ENCODE measurements around the gene PLEKHM2.

The PLEKHM2 gene

DNA sequence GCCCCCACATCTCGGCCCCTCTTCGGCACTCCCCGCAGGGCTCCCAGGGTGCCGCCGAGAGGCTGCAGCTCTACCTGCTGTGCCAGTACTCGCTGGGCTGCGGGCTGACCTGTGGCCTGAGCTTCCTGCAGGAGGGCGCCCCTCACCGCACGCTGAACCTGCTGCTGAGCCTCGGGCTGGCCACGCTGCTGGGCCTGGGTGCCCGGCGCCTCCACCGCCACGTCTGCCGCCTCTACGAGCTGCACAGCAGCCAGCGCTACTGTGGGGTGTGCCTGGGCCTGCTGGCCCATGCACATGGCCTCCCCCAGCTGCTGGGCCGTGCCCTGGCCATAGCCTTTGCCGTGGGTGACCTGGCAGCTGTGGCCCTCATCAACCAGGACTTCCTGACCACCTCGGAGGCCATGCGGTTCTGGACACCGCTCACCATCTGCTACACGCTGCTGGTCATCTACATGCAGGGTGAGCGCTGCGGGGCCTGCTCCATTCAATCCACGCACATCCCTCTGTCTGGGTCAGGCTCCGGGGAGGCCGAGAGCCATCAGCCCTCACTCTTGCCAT, 60.1 kb downstream of the PLEKHM2 start:
- peaks cover 17% of the 10 kb centered on the region for H3K4me1 ChIP-seq
- H3K4me2 ChIP-seq, result peak overlapping the region; percentile 59
- H3K9me3 ChIP-seq, result no peaks in the 10 kb centered on the region
- H3K9ac ChIP-seq, result no peak overlapping the region
- no peaks in the 10 kb centered on the region for H4K20me1 ChIP-seq
- no peak for TF ChIP-seq Cebpa-rat (IDR thresholded peaks at IDR 0.05)
- no peaks in the 10 kb centered on the region for H3K36me3 ChIP-seq
- H3K27me3 ChIP-seq, result no peaks in the 10 kb centered on the region
- no peak overlapping the region for H3K27ac ChIP-seq
- no peak overlapping the region for H3K4me3 ChIP-seq

DNA sequence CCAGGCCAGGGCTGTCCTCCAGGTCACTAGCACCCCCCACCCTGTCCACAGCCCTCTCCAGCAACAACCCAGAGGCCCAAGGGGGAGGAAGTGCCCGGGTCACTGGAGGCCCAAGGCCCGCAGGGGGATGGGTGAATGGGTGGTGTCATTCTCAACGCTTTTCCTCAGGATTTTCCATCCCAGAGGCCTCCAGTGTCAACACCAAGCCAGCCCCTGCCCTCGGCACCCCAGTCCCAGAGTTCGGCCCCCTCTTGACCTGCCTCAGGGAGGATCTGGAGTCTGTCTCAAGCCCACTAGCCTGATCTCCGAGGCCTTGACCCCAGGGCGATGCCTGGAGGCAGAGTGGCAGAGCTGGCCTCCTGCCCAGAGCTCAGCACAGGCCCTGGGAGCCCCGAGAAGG, 63.3 kb downstream of the PLEKHM2 start:
- Histone ChIP-seq H3K9ac (no peak overlapping the region), H3K4me3 (no peak overlapping the region), H3K4me2 (no peak overlapping the region), H3K27ac (no peak overlapping the region), H3K36me3 (no peaks in the 10 kb centered on the region), H4K20me1 (no peaks in the 10 kb centered on the region), H3K27me3 (no peaks in the 10 kb centered on the region), H3K4me1 (peaks cover 17% of the 10 kb centered on the region), H3K9me3 (no peaks in the 10 kb centered on the region)
- no peak for TF ChIP-seq Cebpa-rat (IDR thresholded peaks at IDR 0.05)

DNA sequence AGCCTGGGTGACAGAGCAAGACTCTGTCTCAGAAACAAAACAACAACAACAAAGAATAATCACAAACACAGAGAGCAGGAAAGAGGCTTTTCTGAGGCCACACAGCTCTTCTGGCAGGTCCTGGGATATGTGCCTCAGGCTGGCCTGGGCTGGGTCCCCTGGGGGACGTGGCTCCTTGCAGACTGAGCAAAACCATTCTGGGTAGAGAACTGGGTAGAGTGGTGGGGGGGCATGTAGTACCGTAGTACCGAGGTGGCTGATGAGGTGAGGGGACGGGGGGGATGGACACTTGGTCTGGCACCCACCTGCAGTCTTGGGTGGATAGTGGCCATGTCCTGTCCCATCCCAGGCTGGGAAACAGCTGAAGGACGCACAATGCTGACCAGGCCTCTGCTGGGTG, 64.1 kb downstream of the PLEKHM2 start:
- Histone ChIP-seq H3K27me3 (no peaks in the 10 kb centered on the region), H4K20me1 (no peaks in the 10 kb centered on the region), H3K9ac (no peak overlapping the region), H3K27ac (no peak overlapping the region), H3K4me3 (no peak overlapping the region), H3K4me1 (peaks cover 11% of the 10 kb centered on the region), H3K36me3 (no peaks in the 10 kb centered on the region), H3K4me2 (no peak overlapping the region), H3K9me3 (no peaks in the 10 kb centered on the region)
- no peak for TF ChIP-seq Cebpa-rat (IDR thresholded peaks at IDR 0.05)

DNA sequence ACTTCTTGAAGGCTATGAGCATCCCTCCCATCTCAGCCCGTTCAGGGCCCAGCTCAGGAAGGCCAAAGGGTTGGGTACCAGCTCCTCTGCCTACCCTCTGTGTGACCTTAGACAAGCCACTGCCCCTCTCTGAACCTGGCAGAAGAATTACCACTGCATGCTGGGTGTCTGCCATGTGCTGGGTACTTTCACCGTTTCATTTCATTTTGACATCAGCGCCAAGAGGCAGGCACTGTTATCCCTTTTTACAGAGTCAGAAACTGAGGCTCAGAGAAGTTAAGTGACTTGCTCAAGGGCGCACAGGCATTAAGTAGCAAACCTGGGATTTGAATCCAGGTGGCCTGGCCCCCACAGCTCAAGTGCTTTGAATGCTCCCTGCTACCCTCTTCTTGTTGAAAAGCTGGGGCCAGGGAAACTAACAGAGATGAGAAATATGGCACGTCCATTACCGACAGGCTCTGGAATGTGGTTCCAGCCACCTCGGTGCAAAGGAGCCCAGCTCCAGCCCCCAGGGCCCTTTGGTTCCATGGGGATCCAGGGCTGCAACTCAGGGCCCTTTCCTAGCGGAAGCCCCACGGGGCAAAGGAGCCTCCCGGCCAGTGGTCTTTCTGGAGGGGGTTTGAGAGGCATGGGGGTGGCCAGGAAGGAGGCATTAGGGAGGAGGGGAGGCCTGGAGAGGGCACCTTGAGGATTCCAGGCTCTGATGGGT, 64.7 kb downstream of the PLEKHM2 start:
- Histone ChIP-seq H3K27ac (no peak overlapping the region), H3K4me1 (peaks cover 6% of the 10 kb centered on the region), H3K9me3 (no peaks in the 10 kb centered on the region), H4K20me1 (no peaks in the 10 kb centered on the region), H3K4me2 (no peak overlapping the region), H3K9ac (no peak overlapping the region), H3K27me3 (no peaks in the 10 kb centered on the region), H3K36me3 (no peaks in the 10 kb centered on the region), H3K4me3 (no peak overlapping the region)
- no peak for TF ChIP-seq Cebpa-rat (IDR thresholded peaks at IDR 0.05)

DNA sequence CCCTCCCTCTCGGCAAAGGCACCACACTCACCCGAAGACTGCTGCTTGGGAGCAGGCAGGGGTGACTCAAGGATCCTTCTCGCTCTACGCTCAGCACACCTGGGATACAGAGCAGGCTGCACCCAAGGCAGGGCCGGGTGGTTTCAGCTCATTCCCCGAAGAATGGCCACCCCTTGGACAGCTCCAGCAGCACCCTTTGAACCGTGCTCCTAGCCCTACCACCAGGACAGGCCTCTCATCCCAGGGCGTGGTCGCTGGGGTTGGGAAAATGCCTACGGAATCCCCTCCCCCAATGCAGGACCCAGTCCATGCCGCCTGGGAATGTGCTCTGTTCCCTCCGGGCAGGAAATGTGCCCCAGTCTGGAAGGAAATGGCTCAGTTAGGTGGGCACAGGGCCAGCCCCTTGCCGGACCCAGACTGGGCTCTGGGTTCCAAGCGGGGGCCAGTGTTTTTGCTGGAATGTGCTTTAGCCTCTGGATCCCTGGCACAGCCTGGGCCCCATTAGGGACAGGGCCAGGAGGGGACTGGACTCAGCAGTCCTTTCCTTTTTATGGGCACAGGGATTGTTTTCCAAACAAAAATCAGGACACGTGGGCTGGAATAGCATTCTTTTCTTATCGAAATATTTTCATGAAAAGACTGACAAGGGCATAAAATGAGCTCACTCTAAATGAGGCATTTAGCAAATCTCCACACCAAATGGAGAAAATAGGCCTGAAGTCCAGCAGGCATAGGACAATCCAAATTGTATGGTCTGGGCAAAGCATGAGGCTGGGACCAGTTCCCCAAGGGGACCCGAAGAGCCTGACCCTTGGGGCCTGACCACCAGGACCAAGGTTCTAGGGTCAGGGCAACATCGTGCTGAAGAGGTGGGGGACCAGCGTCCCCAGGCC, 65.5 kb downstream of the PLEKHM2 start:
- H3K27me3 ChIP-seq, result no peaks in the 10 kb centered on the region
- no peak overlapping the region for H3K27ac ChIP-seq
- H3K36me3 ChIP-seq, result no peaks in the 10 kb centered on the region
- no peak overlapping the region for H3K4me2 ChIP-seq
- TF ChIP-seq Cebpa-rat (IDR thresholded peaks at IDR 0.05), result no peak
- no peaks in the 10 kb centered on the region for H3K9me3 ChIP-seq
- H3K4me1 ChIP-seq, result no peaks in the 10 kb centered on the region
- no peak overlapping the region for H3K4me3 ChIP-seq
- H3K9ac ChIP-seq, result no peak overlapping the region
- no peaks in the 10 kb centered on the region for H4K20me1 ChIP-seq

DNA sequence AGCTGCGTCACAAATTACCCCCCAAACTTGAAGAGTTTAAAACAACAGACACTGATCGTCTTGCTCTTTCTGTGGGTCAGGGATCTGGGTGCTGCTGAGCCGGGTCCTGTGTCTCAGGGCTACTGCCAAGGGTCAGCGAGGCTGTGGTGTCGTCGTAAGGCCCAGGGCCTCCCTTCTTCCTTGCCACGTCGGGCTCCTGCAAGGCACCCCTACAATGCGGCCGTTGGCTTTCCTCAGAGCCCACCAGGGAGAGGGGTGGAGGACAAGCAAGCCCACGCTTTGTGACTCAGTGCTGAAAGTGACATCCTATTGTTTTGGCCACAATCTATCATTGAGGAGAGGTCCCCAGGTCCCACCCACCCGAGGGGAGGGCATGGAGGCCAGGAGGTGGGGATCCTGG, 66.8 kb downstream of the PLEKHM2 start:
- Histone ChIP-seq H3K36me3 (no peaks in the 10 kb centered on the region), H4K20me1 (no peaks in the 10 kb centered on the region), H3K4me1 (no peaks in the 10 kb centered on the region), H3K9me3 (no peaks in the 10 kb centered on the region), H3K4me3 (no peak overlapping the region), H3K4me2 (no peak overlapping the region), H3K27me3 (peaks cover 11% of the 10 kb centered on the region), H3K27ac (no peak overlapping the region), H3K9ac (no peak overlapping the region)
- TF ChIP-seq Cebpa-rat (IDR thresholded peaks at IDR 0.05), result no peak

DNA sequence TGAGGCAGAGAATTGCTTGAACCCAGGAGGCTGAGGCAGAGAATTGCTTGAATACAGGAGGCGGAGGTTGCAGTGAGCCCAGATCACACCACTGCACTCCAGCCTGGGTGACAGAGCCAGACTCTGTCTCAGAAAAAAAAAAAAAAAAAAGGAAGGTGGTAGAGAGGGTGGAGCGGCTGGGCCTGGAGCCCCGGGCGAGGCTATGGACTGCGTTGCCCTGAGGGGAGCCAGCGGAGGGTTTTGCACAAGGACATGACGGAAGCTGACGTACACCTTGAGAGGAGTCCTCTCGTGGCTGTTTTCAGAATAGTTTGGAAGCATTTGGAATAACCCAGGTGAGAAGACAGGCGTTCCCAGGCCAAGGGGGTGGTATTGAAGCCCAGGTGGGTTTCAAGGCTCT, 67.6 kb downstream of the PLEKHM2 start:
- no peak for TF ChIP-seq Cebpa-rat (IDR thresholded peaks at IDR 0.05)
- peaks cover 5% of the 10 kb centered on the region; the same call in 1 of the 2 replicates for H4K20me1 ChIP-seq
- peaks cover 8% of the 10 kb centered on the region for H3K4me1 ChIP-seq
- no peak overlapping the region for H3K4me2 ChIP-seq
- no peak overlapping the region for H3K4me3 ChIP-seq
- no peak overlapping the region for H3K9ac ChIP-seq
- H3K27me3 ChIP-seq, result peaks cover 19% of the 10 kb centered on the region
- no peaks in the 10 kb centered on the region for H3K9me3 ChIP-seq
- no peaks in the 10 kb centered on the region for H3K36me3 ChIP-seq
- no peak overlapping the region for H3K27ac ChIP-seq

DNA sequence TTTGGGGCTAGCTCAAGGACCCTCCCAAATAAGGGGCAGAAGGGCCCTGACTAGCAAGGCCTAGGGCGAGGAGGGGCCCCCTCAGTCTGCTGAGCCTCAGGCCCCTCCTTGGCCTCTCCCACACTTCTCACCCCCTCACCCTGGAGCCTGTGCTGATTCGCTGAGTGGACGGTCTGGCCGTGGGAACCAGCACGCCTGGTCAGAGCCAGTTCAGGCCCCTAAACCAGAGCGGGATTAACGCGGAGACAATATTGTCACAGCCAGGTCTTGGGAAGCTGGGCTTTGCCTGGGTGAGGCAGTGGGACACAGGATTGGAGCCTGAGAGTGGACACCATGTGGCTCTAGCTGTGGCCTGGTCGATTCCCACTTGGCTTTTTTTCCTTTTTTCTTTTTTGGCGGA, 69.7 kb downstream of the PLEKHM2 start:
- no peak for TF ChIP-seq Cebpa-rat (IDR thresholded peaks at IDR 0.05)
- Histone ChIP-seq H4K20me1 (peaks cover 20% of the 10 kb centered on the region), H3K9me3 (no peaks in the 10 kb centered on the region), H3K4me1 (peaks cover 8% of the 10 kb centered on the region), H3K27ac (no peak overlapping the region), H3K9ac (no peak overlapping the region), H3K27me3 (peaks cover 37% of the 10 kb centered on the region), H3K36me3 (no peaks in the 10 kb centered on the region), H3K4me2 (no peak overlapping the region), H3K4me3 (no peak overlapping the region)

DNA sequence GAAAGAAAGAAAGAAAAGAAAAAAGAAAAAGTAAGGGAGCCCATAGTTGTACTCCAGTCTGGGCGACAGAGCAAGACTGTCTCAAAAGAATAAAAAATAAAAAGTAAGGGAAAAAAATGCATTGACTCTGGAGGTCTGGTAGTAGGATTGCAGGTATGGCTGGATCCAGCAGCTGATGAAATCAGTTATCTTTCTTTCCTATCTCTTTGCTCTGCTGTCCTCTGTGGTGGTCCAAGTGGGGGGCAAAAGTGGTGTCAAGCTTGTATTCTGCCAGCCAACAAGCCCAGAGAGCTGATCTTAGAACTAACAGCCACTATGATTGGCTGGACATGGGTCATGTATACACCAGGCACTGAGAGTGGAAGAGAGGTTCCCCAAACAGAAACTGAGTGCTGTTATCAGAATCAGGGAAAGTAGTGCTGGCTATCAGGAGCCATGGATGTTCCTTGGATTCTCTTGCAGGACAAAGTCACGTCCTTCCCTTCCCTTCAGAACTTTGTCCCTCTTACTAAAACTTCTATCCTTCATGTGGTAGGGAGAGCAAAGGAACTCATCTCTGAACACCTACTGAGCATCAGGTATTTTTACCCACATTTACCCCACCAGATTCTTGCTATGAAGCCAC, 71.0 kb downstream of the PLEKHM2 start:
- Histone ChIP-seq H3K27ac (no peak overlapping the region), H3K27me3 (peaks cover 50% of the 10 kb centered on the region), H3K9me3 (no peaks in the 10 kb centered on the region), H3K9ac (no peak overlapping the region), H3K36me3 (no peaks in the 10 kb centered on the region), H3K4me2 (no peak overlapping the region), H3K4me1 (peaks cover 8% of the 10 kb centered on the region), H4K20me1 (peaks cover 28% of the 10 kb centered on the region), H3K4me3 (no peak overlapping the region)
- no peak for TF ChIP-seq Cebpa-rat (IDR thresholded peaks at IDR 0.05)
